Measurements from ENCODE around the gene MKLN1.
A peak's percentile ranks its signal among the peaks of the same experiment; 100 is the strongest.

MKLN1 gene

GRCh38 chr7:131533566-131534561 lies 206.2 kb downstream of the MKLN1 start:
- no peaks in the 10 kb centered on the region for H3K9me3 Mint-ChIP-seq
- peaks cover 14% of the 10 kb centered on the region for H3K4me1 Mint-ChIP-seq
- H3K27ac Mint-ChIP-seq = no peak overlapping the region
- no peaks in the 10 kb centered on the region for H3K27me3 Mint-ChIP-seq (ENCODE audit: low read depth)
- peaks cover 3% of the 10 kb centered on the region for H3K36me3 Mint-ChIP-seq (ENCODE audit: low read depth)
- H3K4me3 Mint-ChIP-seq = peak overlapping the region in 2 of 3 experiments; percentile 28 to 35
- no peak for TF ChIP-seq CTCF (IDR thresholded peaks at IDR 0.05; ENCODE audit: unreplicated experiment in 3 of 3)

GRCh38 chr7:131536361-131536849 lies 208.7 kb downstream of the MKLN1 start:
- peak overlapping the region in 1 of 3 experiments; percentile 60 for H3K27ac Mint-ChIP-seq
- no peak overlapping the region for H3K4me3 Mint-ChIP-seq
- peaks cover 23% of the 10 kb centered on the region for H3K4me1 Mint-ChIP-seq
- H3K9me3 Mint-ChIP-seq = no peaks in the 10 kb centered on the region
- TF ChIP-seq CTCF (IDR thresholded peaks at IDR 0.05; ENCODE audit: unreplicated experiment in 3 of 3) = no peak
- H3K36me3 Mint-ChIP-seq (ENCODE audit: low read depth) = peaks cover 3% of the 10 kb centered on the region
- H3K27me3 Mint-ChIP-seq (ENCODE audit: low read depth) = no peaks in the 10 kb centered on the region

- no peaks in the 10 kb centered on the region for H3K27me3 Mint-ChIP-seq (ENCODE audit: low read depth)
- no peak for TF ChIP-seq CTCF (IDR thresholded peaks at IDR 0.05; ENCODE audit: unreplicated experiment in 3 of 3)
- H3K27ac Mint-ChIP-seq = peak overlapping the region in 2 of 3 experiments; percentile 74 to 79
- H3K9me3 Mint-ChIP-seq = no peaks in the 10 kb centered on the region
- H3K4me3 Mint-ChIP-seq = peak overlapping the region in 2 of 3 experiments; percentile 34 to 48
- H3K36me3 Mint-ChIP-seq (ENCODE audit: low read depth) = peaks cover 3% of the 10 kb centered on the region
- H3K4me1 Mint-ChIP-seq = peaks cover 29% of the 10 kb centered on the region
These were observed 209.9 kb downstream of the MKLN1 start for GRCh38 chr7:131537571-131537978.

GRCh38 chr7:131538071-131538812 lies 210.6 kb downstream of the MKLN1 start:
- Mint-ChIP-seq H3K9me3 (no peaks in the 10 kb centered on the region), H3K36me3 (ENCODE audit: low read depth) (peaks cover 3% of the 10 kb centered on the region), H3K4me3 (peak overlapping the region in 2 of 3 experiments; percentile 34 to 48), H3K27ac (peak overlapping the region; percentile 48 to 79 (median 66)), H3K27me3 (ENCODE audit: low read depth) (no peaks in the 10 kb centered on the region), H3K4me1 (peaks cover 29% of the 10 kb centered on the region)
- TF ChIP-seq CTCF (IDR thresholded peaks at IDR 0.05; ENCODE audit: unreplicated experiment in 3 of 3) = no peak

- Mint-ChIP-seq H3K4me1 (peaks cover 29% of the 10 kb centered on the region), H3K36me3 (ENCODE audit: low read depth) (peaks cover 3% of the 10 kb centered on the region), H3K9me3 (no peaks in the 10 kb centered on the region), H3K27me3 (ENCODE audit: low read depth) (no peaks in the 10 kb centered on the region), H3K27ac (peak overlapping the region; percentile 48 to 66 (median 56)), H3K4me3 (peak overlapping the region in 1 of 3 experiments; percentile 38)
- TF ChIP-seq CTCF (IDR thresholded peaks at IDR 0.05; ENCODE audit: unreplicated experiment in 3 of 3) = no peak
These were observed 211.1 kb downstream of the MKLN1 start for GRCh38 chr7:131538813-131539179.
